ENCODE results near the gene RTN4.

RTN4 gene

DNA sequence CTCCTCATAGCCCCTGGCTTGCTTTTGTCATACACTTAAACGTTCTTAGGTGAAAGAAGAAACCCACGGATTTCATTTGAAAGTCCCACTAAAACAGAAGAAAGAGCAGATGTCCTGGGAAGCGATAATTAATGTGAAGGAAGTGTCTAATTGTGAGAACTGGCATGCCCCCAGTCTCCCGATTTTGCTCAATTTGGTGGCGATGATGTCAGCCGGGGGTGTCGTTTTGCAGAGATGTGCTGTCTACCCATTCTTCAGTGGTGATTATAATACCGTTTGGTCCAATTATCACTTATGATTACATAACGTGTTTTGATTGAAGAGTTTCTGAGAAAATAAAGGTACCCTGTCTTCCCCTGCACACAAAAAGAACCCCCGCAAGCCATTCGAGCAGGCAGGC is 103.1 kb downstream of the RTN4 start:
- no peak for DNase-seq

DNA sequence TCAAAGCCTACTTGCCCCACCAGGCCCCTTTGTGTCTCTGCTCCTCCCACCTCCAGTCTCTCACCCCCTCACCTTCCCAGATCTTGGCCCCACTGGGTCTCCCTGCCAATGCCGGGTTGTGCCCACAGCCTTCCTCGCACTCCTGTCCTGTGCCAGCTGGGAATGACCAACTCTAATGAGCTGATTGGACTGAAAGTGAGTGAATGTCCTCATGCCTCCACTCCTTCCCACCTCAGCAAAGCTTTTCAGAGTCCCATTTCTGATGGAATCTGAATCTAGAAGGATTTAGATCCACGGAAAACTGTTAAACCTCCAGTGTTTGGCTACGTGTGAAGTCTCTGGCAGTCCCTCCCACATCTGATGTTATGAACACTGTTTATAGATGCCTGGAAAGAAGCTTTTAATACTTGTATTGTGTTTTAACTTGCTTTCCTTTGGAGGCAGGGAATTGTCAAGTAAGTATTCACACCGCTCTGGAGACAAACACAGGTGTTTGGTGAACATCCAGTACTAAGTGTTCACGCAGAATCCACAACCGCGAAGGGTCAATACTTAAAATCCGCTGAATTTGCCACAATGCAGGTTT is 103.9 kb downstream of the RTN4 start:
- peak in 1 of 2 donors; percentile 68 for DNase-seq

GRCh38 chr2:54945391-54946219 is 104.6 kb downstream of the RTN4 start:
- peak; percentile 66 to 68 for DNase-seq

DNA sequence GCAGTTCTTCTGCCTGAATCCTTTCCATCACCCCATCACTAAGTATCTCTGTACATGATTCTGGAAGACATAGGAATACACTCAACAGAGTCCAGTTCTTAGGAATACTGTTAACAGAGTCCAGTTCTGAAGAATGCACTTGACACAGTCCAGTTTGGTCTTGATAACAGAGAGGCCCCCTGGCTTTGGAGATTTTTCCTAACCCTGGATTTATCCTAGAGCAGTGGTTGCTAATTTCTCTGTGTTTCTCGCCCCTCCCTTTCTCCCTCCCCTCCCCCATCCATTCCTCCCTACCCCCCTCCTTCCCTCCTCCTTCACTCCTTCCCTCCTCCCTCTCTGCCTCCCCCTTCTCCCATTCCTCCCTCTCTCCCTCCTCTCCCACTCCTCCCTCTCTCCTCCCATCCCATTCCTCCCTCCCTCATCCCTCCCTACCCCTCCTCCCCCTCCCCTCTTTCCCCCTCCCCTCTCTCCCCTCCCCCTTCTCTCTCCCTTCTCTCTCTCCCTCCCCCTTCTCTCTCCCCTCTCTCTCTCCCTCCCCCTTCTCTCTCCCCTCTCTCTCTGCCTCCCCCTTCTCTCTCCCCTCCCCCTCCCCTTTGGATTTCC is 105.4 kb downstream of the RTN4 start:
- no peak for DNase-seq

DNA sequence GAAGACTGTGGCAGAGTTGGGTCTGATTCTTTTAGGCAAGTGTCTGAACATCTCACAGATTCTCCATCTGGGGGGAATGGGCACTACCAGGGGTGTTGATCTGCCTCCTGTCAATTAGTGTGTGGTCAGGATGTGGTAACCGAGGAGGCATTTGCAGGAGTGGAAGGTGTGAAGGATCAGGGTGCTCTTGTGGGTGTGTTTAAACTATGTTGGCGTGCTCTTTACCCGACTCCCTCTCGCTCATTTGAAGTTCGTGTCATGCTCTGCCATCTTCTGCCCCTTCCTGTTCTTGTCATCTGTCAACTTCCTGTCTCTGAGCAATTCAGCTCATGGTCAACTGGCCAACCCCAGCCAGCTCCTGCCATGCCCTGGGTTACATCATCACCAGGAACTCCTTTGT is 107.9 kb downstream of the RTN4 start:
- DNase-seq, result no peak

- peak; percentile 29 to 30 for DNase-seq
Measured at GRCh38 chr2:54941248-54941984, 108.8 kb downstream of the RTN4 start.

- DNase-seq, result no peak
Measured at GRCh38 chr2:54940723-54941122, 109.5 kb downstream of the RTN4 start.

DNA sequence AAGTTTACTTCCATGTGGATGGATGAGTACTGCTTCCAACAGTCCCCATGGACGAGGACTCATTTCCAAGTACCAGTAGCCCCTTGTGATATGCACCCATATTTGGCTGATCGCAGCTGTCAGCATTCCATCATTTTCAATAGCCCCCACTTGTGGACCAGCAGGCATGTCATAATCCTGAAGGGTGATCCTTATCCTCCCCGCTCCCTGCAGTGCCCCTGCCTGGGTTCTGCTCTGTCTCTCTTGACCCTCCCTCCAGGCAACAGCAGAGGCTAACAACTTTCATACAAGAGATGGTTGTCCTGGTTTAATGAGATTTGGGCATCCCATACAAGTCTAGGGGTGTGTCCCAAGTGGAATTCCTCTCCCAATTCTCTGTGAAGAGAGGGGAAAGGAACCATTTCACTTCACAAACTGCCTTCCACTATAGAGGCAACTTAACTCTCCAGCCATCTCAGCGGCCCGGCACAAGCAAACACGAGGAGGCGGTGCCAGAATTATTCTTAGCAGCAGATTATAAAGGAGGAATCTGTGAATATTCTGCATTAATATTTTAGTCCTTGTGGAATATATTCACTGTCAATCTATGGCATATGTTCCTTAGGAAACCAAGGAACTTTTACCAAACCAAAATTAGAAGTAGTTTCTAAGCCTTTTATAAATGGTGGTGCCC is 110.7 kb downstream of the RTN4 start:
- DNase-seq, result no peak

- no peak for DNase-seq
Measured at GRCh38 chr2:54936766-54937165, 113.5 kb downstream of the RTN4 start.

DNA sequence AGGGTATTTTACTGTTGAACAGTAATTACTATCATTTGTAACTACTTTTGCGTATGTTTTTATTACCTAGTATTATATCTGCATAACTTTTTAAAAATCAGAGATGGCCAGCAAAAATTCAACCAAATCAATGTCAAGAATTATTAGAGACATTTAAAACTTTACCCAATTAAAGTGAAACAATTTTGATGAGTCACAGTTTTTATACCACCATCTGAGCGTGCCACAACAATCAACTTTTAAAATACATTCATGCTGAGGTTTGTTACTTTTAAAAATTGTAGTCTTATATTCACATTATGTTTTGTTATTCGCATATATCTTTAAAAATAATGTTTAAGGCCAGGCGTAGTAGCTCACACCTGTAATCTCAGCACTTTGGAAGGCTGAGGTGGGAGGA is 114.9 kb downstream of the RTN4 start:
- no peak for DNase-seq

DNA sequence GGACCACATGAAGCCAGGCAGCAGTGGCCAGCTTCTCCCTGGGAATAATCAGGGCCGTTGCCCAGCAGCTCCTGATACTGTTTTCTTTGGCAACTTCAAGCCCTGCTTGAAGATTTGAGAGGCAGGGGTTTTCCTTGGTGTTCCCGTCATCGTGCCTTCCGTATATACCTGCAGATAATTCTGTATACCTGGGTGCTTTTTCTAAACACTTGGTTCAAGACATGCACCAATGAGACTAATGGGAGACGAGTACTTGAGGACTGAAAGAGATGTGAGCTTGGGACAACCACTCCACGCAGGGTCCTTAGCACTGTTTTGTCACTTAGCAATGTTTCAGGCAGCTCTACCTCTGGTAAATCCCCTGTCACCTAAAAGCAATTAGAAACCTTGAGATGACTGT is 118.8 kb downstream of the RTN4 start:
- DNase-seq, result no peak

DNA sequence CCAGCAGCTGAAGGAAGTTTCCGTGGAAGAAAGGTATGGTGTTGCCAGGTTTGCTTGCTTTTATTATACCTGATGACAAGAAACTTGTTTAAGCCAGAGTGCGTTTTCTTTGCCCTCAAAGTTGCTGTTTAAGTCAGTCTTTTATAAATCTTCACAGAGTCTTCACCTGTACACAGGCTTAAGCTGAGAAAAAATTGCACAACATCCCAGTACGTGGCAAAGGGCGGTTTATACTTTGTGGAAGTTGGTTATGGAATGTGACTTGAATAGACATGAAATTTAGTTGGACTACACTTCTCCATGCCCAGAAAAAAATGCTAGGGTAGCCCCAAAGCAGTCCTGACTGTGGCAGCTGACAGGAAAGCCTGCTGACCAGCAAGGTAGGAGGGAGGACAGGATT is 121.5 kb downstream of the RTN4 start:
- no peak for DNase-seq

GRCh38 chr2:54927751-54928615 is 122.3 kb downstream of the RTN4 start:
- DNase-seq, result no peak

DNA sequence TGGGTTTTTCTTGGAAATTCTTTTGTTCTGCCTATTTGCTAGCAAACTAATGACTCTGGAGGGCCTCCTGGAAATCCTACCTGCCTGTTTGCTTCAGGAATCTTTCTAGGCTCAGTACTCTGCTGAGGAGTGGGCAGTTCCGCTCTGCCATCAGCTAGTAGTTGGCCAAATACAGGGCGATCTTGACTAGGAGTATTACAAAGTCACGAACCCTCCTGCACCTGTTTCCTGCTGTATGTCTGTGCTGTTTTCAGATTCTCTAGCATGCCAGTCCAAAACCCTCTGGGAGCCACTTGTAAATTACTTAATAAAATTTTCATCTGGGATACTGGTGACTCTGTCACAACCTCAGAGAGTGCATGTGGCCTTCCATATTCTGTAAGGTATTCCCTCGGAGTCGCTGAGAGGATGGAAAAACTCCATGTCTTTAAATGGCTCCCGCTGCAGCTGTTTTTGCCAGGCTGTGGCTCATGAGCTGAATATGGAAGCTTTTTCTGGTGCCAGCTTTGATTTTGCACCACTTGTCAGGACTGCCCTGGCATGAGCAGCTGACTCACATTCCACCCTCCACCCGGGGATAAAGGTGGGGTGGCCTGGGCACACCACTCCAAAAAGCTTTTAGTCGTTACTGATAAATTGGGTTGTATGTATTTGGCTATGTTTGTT is 123.0 kb downstream of the RTN4 start:
- DNase-seq, result no peak

DNA sequence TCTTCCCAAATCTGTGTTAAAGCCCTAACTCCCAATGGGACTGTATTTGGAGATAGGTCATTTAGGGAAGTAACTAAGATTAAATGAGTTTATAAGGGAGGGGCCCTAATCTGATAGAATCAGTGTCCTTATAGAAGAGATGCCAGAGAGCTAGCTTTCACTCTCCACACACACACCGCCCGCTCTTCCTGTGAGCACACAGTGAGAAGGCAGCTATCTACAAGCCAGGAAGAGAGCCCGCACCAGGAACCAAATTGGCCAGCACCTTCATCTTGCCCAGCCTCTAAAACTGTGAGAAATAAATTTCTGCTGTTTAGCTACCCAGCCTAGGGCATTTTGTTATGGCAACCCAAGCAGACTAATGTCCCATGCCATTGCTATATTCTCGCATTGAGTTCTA is 125.2 kb downstream of the RTN4 start:
- no peak for DNase-seq

- no peak for DNase-seq
Measured at GRCh38 chr2:54924121-54924520, 126.1 kb downstream of the RTN4 start.

Measured in hippocampal formation (tissue), 2 donors.